ENCODE measurements around the gene FRMD1.

Gene FRMD1

GRCh38 chr6:168118935-168119334, 39.9 kb upstream of the FRMD1 start:
- TF ChIP-seq, protein P1, sequence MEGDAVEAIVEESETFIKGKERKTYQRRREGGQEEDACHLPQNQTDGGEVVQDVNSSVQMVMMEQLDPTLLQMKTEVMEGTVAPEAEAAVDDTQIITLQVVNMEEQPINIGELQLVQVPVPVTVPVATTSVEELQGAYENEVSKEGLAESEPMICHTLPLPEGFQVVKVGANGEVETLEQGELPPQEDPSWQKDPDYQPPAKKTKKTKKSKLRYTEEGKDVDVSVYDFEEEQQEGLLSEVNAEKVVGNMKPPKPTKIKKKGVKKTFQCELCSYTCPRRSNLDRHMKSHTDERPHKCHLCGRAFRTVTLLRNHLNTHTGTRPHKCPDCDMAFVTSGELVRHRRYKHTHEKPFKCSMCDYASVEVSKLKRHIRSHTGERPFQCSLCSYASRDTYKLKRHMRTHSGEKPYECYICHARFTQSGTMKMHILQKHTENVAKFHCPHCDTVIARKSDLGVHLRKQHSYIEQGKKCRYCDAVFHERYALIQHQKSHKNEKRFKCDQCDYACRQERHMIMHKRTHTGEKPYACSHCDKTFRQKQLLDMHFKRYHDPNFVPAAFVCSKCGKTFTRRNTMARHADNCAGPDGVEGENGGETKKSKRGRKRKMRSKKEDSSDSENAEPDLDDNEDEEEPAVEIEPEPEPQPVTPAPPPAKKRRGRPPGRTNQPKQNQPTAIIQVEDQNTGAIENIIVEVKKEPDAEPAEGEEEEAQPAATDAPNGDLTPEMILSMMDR (IDR thresholded peaks at IDR 0.05; ENCODE audit: low read depth, low read length), result no peak
- H3K4me3 ChIP-seq (ENCODE audit: low read depth, low read length), result no peak overlapping the region

- TF ChIP-seq, protein P1 (IDR thresholded peaks at IDR 0.05; ENCODE audit: low read depth, low read length), result no peak
- no peak overlapping the region for H3K4me3 ChIP-seq (ENCODE audit: low read depth, low read length)
These were observed 38.9 kb upstream of the FRMD1 start for GRCh38 chr6:168117942-168118341.

GRCh38 chr6:168116975-168117899, 38.2 kb upstream of the FRMD1 start:
- TF ChIP-seq, protein P1 (IDR thresholded peaks at IDR 0.05; ENCODE audit: low read depth, low read length), result no peak
- H3K4me3 ChIP-seq (ENCODE audit: low read depth, low read length), result no peak overlapping the region

- no peak overlapping the region for H3K4me3 ChIP-seq (ENCODE audit: low read depth, low read length)
- TF ChIP-seq, protein P1 (IDR thresholded peaks at IDR 0.05; ENCODE audit: low read depth, low read length), result no peak
These were observed 37.5 kb upstream of the FRMD1 start for GRCh38 chr6:168116438-168116974.

DNA sequence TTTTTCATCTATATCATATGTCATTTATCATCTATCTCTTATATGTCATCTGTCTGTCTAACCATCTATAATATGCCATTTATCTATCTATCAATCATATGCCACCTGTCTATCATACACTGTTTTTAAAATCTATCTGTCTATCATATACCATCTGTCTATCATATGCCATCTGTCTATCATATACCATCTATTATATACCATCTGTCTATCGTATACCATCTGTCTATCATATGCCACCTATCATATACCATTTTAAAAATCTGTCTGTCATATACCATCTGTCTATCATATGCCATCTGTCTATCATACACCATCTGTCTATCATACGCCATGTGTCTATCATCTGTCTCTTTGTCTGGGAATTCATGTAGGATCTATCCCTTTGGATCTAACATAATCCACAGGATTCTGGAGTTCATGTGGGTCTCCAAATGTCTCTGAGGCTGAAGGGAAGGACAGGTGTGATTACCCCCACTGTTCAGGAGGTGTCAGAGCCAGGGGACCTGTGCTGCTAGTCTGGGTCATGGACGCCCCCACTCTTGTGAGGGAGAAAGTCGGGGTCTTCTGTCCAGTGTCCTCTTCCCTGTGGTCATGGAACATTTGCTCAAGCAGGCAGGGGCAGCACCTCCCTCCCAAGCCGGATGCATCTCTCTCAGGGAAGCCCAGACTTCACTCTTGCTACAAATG, 36.9 kb upstream of the FRMD1 start:
- no peak overlapping the region for H3K4me3 ChIP-seq (ENCODE audit: low read depth, low read length)
- TF ChIP-seq, protein P1 (IDR thresholded peaks at IDR 0.05; ENCODE audit: low read depth, low read length), result no peak

GRCh38 chr6:168113226-168113625, 34.2 kb upstream of the FRMD1 start:
- TF ChIP-seq, protein P1 (IDR thresholded peaks at IDR 0.05; ENCODE audit: low read depth, low read length), result no peak
- no peak overlapping the region for H3K4me3 ChIP-seq (ENCODE audit: low read depth, low read length)

GRCh38 chr6:168111911-168112310, 32.9 kb upstream of the FRMD1 start:
- TF ChIP-seq, protein P1 (IDR thresholded peaks at IDR 0.05; ENCODE audit: low read depth, low read length), result no peak
- no peak overlapping the region for H3K4me3 ChIP-seq (ENCODE audit: low read depth, low read length)
